ENCODE results near the gene TMTC2.
A peak's percentile ranks its signal among the peaks of the same experiment; 100 is the strongest.

Gene TMTC2

DNA sequence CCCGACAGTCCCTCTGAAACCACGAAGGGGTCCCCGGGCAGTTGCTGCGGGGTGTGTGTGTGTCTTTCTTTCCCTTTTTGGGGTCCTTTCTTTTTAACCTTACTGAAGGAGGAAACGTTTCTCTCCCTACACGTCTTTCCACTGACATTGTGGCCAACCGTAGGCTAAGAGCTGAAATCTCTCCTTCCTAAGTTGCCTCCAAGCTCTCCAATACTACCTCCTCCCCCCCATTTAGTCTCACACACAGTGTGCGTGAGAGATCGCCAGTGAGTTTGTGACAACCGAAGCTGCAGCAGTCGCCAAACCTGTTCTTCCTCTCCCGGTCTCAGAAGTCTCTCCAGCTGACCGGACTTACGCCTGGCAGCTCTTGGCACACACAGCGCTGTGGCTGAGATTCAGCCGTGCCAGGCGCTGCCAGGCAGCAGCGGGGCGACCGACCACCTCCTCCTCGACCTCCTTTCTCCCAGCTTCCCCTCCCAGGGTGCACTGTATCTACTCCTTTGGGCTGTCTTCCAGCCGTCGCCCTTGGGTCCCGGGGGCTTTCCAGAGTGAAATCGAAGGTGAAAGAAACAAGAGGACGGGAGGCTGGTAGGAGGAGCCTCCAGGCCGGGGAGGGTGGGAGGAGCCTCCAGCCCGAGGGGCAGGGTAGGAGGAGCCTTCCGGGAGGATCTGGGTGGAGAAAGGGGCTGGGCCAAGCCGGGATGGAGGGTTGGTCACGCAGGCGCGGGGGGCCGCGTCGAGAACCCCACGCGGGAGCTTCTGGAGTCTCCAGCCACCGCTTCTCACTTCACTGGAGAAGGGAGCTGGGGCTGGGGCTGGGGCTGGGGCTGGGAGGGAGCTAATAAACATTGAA is at the start of gene TMTC2:
Gene TMTC2, plus strand, starts transcription at position 739 of the 853 bp plus-strand sequence.
- peak; percentile 93 for DNase-seq

DNA sequence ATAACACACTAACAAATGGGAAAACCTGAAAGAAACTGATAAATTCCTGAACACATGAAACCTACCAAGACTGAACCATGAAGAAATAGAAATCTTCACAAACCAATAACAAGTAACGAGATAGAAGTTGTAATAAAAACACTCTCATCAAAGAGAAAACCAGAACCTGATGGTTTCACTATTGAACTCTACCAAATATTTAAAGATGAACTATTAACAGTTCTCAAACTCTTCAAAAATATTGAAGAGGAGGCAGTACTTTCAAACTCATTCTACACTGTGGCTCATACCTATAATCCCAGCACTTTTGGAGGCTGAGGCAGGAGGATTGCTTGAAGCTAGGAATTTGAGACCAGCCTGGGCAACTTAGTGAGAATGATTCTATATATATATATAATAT is 48.4 kb upstream of the TMTC2 start:
- DNase-seq, result no peak

- no peak for DNase-seq
Measured at GRCh38 chr12:82644896-82645295, 41.8 kb upstream of the TMTC2 start.

DNA sequence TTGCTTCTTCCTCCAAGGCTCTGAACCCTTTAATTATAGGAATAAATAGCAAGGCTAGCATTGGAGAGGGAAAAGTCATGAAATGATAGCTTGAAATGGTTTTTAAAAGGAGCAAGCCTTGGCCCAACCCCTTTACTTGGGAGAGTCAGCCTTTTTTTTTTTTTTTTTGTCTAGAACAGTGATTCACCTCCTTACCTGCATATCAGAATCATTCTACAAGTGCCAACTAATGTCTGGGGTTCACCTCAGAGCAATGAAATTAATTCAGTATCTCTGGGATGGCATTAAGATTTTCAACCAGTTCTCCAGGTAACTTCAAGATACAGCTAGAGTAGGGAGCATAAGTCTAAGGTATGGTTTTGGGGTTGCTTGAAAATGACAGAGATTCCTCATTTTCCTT is 41.3 kb upstream of the TMTC2 start:
- no peak for DNase-seq

- DNase-seq, result no peak
Measured at GRCh38 chr12:82647853-82648252, 38.9 kb upstream of the TMTC2 start.

DNA sequence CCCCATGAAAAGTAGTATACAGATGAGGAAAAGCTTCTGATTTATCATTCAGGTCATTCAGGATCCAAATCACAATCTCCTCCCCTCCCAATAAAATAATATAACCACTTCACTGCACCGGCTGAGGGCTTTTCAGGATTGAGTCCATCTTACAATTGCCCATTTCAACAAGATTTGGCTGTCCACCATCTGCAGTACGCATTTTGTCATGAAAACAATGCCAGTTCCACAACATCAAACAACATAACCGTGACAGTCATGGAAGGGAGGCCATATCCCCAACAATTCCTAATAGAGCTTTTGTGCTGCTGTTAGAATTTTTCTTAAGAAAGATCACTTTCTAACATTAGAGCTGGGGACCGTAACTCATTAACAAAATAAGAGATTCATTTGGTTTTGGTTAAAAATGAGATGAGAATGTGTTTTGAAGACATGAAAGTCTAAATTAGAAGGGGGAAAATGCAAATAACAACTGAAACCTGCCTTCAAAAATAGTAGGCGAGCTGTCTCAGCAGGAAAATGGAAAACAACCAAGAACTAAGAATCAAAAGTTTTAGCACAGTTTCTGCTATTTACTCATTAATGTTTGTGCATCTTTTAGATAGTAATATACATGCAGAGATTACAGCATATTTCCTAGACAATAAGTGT is 38.3 kb upstream of the TMTC2 start:
- DNase-seq, result no peak

DNA sequence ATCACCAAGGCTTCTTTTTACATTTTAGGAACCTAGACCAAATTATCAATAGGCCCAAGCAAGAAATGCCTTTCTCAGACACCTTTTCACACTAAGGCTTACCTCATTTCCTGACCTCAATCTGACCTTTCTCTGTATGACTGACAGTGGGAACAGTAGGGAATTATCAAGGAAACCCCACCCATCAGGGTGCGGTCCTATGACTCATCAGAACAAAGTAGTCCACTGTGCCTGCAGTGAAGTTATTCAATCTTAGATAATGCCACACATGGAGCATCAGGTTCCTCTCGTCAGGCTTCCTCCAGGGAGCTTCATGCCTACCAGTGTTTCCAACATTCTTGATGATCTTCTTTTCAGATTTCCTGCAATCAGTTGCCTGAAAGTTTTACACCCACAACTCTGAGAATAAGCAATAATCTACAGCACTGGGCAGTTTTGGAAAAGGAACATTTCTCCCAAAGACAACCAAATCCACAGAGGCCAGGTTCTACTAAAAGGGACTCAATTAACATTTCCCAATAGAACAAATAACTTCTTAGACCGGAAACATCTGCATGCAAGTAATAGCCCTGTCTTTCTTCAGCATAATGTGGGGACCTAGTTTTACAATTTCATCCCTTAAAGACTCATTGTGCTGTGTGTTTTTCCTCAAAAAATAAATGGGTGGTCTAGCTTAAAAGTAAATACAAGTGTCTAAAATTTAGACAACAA is 35.9 kb upstream of the TMTC2 start:
- peak; percentile 63 for DNase-seq

- DNase-seq, result no peak
Measured at GRCh38 chr12:82651489-82651888, 35.2 kb upstream of the TMTC2 start.

DNA sequence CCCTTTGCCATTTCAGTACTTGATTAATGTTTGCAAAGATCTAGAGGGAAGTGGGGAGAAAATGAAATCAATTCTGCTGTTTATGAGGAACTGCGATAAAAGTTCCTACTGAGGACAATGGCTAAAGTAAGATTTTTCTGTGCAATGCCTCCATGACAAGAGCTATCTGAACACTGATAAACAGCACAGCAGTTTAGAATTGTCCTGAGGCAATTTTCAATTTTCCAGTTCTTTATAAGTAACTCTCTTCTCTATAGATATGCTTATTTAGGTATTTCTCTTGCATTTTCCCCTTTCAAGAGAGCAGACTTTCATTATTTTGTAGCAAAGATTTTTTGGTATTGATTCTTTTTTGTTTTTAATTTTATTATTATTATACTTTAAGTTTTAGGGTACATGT is 34.6 kb upstream of the TMTC2 start:
- peak; percentile 21 for DNase-seq

DNA sequence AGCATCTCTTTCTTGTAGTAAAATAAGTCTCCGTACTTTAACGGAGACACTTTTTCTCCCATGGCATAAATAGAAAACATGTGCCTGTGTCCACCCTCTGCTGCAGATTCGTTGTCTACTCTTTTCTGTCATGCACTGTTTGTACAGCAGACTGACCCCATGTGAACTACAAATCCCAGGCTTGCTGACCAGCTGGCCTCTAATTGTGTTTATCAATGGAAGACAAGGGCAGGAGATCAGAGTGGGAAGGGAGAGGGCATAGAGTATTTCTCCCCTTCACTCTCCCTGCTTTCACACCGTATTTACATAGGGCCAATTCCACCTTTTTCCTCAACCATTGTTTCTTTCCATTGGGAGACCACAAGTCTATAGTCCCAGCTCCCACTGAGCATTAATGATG is 31.0 kb upstream of the TMTC2 start:
- no peak for DNase-seq

- no peak for DNase-seq
Measured at GRCh38 chr12:82659343-82660207, 27.1 kb upstream of the TMTC2 start.

DNA sequence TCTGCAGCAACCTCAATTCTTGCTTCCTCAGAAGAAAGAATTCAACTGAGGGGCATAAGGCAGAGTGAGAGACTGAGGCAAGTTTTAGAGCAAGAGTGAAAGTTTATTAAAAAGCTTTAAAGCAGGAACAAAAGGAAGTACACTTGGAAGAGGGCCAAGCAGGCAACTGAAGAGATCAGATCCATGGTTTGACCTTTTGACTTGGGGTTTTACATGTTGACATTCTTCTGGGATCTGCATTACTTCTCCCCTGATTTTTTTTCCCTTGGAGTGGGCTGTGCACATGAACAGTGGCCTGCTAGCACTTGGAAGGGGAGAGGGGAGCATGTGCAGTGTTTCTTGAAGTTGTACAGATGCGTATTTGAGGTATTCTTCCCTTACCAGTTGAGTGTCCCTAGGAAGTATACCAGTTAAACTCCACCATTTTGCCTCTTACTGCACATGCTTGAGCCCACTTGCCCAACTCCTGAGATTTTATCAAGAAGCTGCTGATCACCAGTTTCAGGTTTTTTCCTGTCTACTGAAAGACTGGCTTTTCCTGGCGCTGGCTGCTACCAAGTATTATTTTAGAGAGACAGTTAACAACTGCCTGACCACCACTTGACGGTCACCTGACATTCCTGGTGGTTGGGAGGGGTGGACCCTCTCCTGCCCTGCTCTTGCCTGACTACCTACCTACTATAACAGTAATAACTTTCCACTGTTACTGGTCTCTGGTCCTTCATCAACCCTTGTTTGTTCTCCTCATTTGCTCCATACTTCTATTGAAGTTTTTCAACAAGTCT is 26.0 kb upstream of the TMTC2 start:
- peak; percentile 20 for DNase-seq

GRCh38 chr12:82663893-82664292 is 22.8 kb upstream of the TMTC2 start:
- DNase-seq, result no peak

DNA sequence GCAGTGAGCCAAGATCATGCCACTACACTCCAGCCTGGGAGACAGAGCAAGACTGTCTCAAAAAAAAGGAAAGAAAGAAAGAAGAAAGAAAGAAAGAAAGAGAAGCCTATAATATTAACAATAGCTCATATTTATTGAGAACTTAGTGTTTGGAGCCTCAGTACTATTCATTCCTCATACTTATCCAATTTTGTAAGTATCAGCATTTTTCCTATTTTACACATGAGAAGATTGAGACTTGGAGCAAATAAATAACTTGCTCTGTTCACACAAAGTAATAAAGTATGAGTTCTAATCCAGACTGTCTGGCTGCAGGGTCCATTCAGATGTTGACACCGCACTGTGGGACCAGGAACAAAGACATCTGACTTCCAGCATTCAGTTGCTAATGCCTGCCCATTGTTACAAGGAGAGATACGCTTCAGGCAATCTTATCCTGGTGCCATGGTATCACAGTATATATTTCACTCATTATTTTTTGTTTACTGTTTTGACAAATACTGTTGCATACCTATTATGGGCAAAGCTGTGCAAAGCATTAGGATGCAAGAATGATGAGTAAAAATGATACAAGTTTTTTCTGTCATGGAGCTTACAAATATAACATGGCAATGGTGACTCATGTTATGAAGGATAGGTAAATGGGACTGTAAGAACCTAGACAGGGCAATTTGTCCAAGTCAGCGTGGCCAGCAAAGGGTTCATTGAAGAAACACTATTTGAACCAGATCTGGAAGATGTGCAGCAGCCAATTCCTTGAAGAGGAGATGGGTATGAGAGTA is 21.4 kb upstream of the TMTC2 start:
- no peak for DNase-seq

- no peak for DNase-seq
Measured at GRCh38 chr12:82666830-82667229, 19.9 kb upstream of the TMTC2 start.

- no peak for DNase-seq
Measured at GRCh38 chr12:82671673-82672195, 15.0 kb upstream of the TMTC2 start.

- no peak for DNase-seq
Measured at GRCh38 chr12:82672811-82673495, 13.8 kb upstream of the TMTC2 start.

GRCh38 chr12:82673698-82674097 is 13.0 kb upstream of the TMTC2 start:
- no peak for DNase-seq

DNA sequence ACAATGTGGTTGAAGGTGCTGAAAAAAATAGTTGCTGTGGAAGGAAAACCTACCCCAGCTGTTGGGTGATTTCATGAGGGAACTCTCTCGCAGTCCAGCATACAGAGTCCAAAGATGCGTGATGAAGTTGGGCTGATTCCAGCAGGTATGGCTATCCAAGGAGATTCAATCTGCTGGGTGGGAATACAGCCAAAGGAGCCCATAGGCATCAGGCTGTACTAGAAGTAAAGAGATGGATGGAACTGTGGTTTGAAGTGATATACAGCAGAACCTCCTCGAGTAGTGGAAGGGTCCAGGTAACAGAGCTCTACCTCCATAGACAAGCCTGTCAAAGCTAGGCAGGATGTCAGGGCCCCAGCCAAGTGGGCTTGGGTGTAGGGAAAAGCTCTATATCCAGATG is 11.5 kb upstream of the TMTC2 start:
- no peak for DNase-seq

GRCh38 chr12:82682326-82682725 is 4.4 kb upstream of the TMTC2 start:
- DNase-seq, result no peak
